Loucy (cell line): ENCODE results near the gene UBAC2.

ENCODE experiments used
- CTCF ChIP-seq: fragments of 200-600 bp; sonication (generic); conservative IDR thresholded peaks from 2 replicates; pipeline ENCODE4 v1.5.1; 2014; ENCODE audit warnings: mild to moderate bottlenecking, antibody characterized with exemption, low read length
- EZH2phosphoT487 ChIP-seq: fragments of 200-600 bp; IDR thresholded peaks from 2 replicates; pipeline ENCODE4 v1.6.1; 2018; ENCODE audit warnings: antibody characterized with exemption, mild to moderate bottlenecking, moderate library complexity, borderline replicate concordance

- TF ChIP-seq EZH2phosphoT487 (no peak), CTCF (no peak)
Measured at GRCh38 chr13:99178636-99179035, 22.0 kb upstream of the UBAC2 start.
